SH-SY5Y (cell line): ENCODE results near the gene B3GNT5.

Experiments
- GATA2 ChIP-seq: IDR thresholded peaks from 2 replicates; pipeline ENCODE4 v1.6.1; 2011; ENCODE audit warnings: mild to moderate bottlenecking, low read depth, low read length
- GATA3 ChIP-seq: IDR thresholded peaks from 2 replicates; pipeline ENCODE4 v1.6.1; 2011; ENCODE audit warnings: low read depth, mild to moderate bottlenecking, low read length, moderate library complexity

DNA sequence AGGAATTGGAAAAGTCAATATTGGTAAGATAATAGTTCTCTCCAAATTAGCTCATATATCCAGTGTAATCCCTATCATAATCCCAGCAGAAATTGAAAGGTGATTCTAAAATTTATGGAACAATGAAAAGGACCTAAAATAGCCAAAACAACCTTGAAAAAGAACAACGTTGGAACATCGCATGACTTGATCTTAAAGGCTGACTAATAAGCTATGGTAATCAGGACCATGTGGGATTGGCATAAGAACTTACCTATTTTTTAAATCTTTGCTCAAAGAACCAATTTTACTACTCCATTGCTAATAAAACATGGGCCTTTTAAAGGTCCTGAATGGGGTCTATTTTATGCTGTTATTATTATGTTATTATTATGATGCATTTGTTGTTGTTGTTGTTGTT is 40.9 kb downstream of the B3GNT5 start:
- TF ChIP-seq GATA2 (no peak), GATA3 (no peak)
